Stimulated activated memory B cell treated with anti-CD40 and anti-IgM and Interleukin-4, amounts not matched to agents 10 μg/mL and 1 μg/mL and 100 μg/mL, for 72 hours (primary cell): ENCODE results near the gene PTBP1.
"Not testable (repeated sequence)": the region's sequence is repeated elsewhere in the genome, so short reads cannot be mapped to it uniquely, and the experiment has no call there.

Experiments
- ATAC-seq: fragments of 150-1000 bp; cut with Tn5 transposase; 2 replicates; pipeline ENCODE4 v1.10.0; 2021
- H3K27ac Mint-ChIP-seq: one replicate; pipeline ENCODE4 v1.8.0; 2022; ENCODE audit warnings: mild to moderate bottlenecking, mixed read lengths
- H3K27me3 Mint-ChIP-seq: one replicate; pipeline ENCODE4 v1.8.0; 2022; ENCODE audit warnings: mixed read lengths
- H3K36me3 Mint-ChIP-seq: one replicate; pipeline ENCODE4 v1.8.0; 2022; ENCODE audit warnings: mixed read lengths
- H3K4me1 Mint-ChIP-seq: one replicate; pipeline ENCODE4 v1.8.0; 2022; ENCODE audit warnings: mixed read lengths
- H3K4me3 Mint-ChIP-seq: one replicate; pipeline ENCODE4 v1.8.0; 2022; ENCODE audit warnings: mild to moderate bottlenecking, moderate library complexity, mixed read lengths
- H3K9me3 Mint-ChIP-seq: one replicate; pipeline ENCODE4 v1.8.0; 2022; ENCODE audit warnings: mixed read lengths

Gene PTBP1

GRCh38 chr19:821825-822503, 24.7 kb downstream of the PTBP1 start, which contains the start of gene PLPPR3:
PLPPR3 (minus strand) TSS chr19:821955; CDS start chr19:821559, 396 bp downstream.
- Mint-ChIP-seq H3K4me3 (no peak within 1 kb of the TSS), H3K9me3 (peaks cover under 1% of the 10 kb centered on the region), H3K27me3 (peaks cover 28% of the 10 kb centered on the region), H3K36me3 (peaks cover 2% of the 10 kb centered on the region), H3K4me1 (no peaks in the 10 kb centered on the region), H3K27ac (no peak within 1 kb of the TSS)
- peak; percentile 47 for ATAC-seq

- Mint-ChIP-seq H3K27ac (no peak overlapping the region), H3K36me3 (no peaks in the 10 kb centered on the region), H3K4me3 (no peak overlapping the region), H3K9me3 (no peaks in the 10 kb centered on the region), H3K4me1 (no peaks in the 10 kb centered on the region), H3K27me3 (peaks cover 43% of the 10 kb centered on the region)
- no peak for ATAC-seq
These were observed 26.4 kb downstream of the PTBP1 start for GRCh38 chr19:823565-824121.

- H3K27me3 Mint-ChIP-seq, result peaks cover 55% of the 10 kb centered on the region
- no peaks in the 10 kb centered on the region for H3K9me3 Mint-ChIP-seq
- no peak for ATAC-seq
- H3K27ac Mint-ChIP-seq, result no peak overlapping the region
- peaks cover 9% of the 10 kb centered on the region for H3K4me1 Mint-ChIP-seq
- H3K4me3 Mint-ChIP-seq, result no peak overlapping the region
- H3K36me3 Mint-ChIP-seq, result no peaks in the 10 kb centered on the region
These were observed 27.6 kb downstream of the PTBP1 start for GRCh38 chr19:824885-825284.

GRCh38 chr19:825897-826644, 28.8 kb downstream of the PTBP1 start:
- ATAC-seq, result no peak
- Mint-ChIP-seq H3K27ac (no peak overlapping the region), H3K27me3 (peaks cover 65% of the 10 kb centered on the region), H3K4me3 (no peak overlapping the region), H3K36me3 (no peaks in the 10 kb centered on the region), H3K9me3 (no peaks in the 10 kb centered on the region), H3K4me1 (peaks cover 9% of the 10 kb centered on the region)

- Mint-ChIP-seq H3K4me3 (no peak overlapping the region), H3K27me3 (peaks cover 78% of the 10 kb centered on the region), H3K9me3 (no peaks in the 10 kb centered on the region), H3K4me1 (peaks cover 9% of the 10 kb centered on the region), H3K27ac (no peak overlapping the region), H3K36me3 (no peaks in the 10 kb centered on the region)
- no peak for ATAC-seq
These were observed 30.1 kb downstream of the PTBP1 start for GRCh38 chr19:827314-827709.

GRCh38 chr19:827710-828321, 30.6 kb downstream of the PTBP1 start, which contains the start of gene AZU1:
AZU1 (plus strand) TSS chr19:827837; CDS start chr19:827847, 10 bp downstream.
- Mint-ChIP-seq H3K27me3 (peaks cover 74% of the 10 kb centered on the region), H3K4me3 (no peak within 1 kb of the TSS), H3K27ac (no peak within 1 kb of the TSS), H3K36me3 (no peaks in the 10 kb centered on the region), H3K4me1 (peaks cover 9% of the 10 kb centered on the region), H3K9me3 (no peaks in the 10 kb centered on the region)
- ATAC-seq, result no peak

- no peaks in the 10 kb centered on the region for H3K9me3 Mint-ChIP-seq
- peaks cover 9% of the 10 kb centered on the region for H3K4me1 Mint-ChIP-seq
- peaks cover 63% of the 10 kb centered on the region for H3K27me3 Mint-ChIP-seq
- no peak overlapping the region for H3K27ac Mint-ChIP-seq
- no peaks in the 10 kb centered on the region for H3K36me3 Mint-ChIP-seq
- ATAC-seq, result no peak
- no peak overlapping the region for H3K4me3 Mint-ChIP-seq
These were observed 32.0 kb downstream of the PTBP1 start for GRCh38 chr19:829129-829758.

- Mint-ChIP-seq H3K27me3 (peaks cover 74% of the 10 kb centered on the region), H3K4me1 (peaks cover 9% of the 10 kb centered on the region), H3K4me3 (no peak overlapping the region), H3K9me3 (no peaks in the 10 kb centered on the region), H3K36me3 (no peaks in the 10 kb centered on the region), H3K27ac (no peak overlapping the region)
- ATAC-seq, result no peak
These were observed 34.4 kb downstream of the PTBP1 start for GRCh38 chr19:831407-832369.

- H3K9me3 Mint-ChIP-seq, result no peaks in the 10 kb centered on the region
- H3K36me3 Mint-ChIP-seq, result no peaks in the 10 kb centered on the region
- ATAC-seq, result no peak
- no peak overlapping the region for H3K4me3 Mint-ChIP-seq
- peaks cover 6% of the 10 kb centered on the region for H3K4me1 Mint-ChIP-seq
- H3K27me3 Mint-ChIP-seq, result peaks cover 74% of the 10 kb centered on the region
- H3K27ac Mint-ChIP-seq, result no peak overlapping the region
These were observed 37.0 kb downstream of the PTBP1 start for GRCh38 chr19:834216-834615.

GRCh38 chr19:835210-835810, 38.1 kb downstream of the PTBP1 start:
- Mint-ChIP-seq H3K4me3 (no peak overlapping the region), H3K36me3 (no peaks in the 10 kb centered on the region), H3K9me3 (no peaks in the 10 kb centered on the region), H3K27ac (no peak overlapping the region), H3K27me3 (peaks cover 69% of the 10 kb centered on the region), H3K4me1 (no peaks in the 10 kb centered on the region)
- ATAC-seq, result peak; percentile 99

GRCh38 chr19:840519-841206, 43.4 kb downstream of the PTBP1 start, which contains the start of gene PRTN3:
PRTN3 (plus strand) TSS chr19:840999; CDS start chr19:841009, 10 bp downstream.
- H3K9me3 Mint-ChIP-seq, result peaks cover 3% of the 10 kb centered on the region
- H3K27ac Mint-ChIP-seq, result no peak within 1 kb of the TSS
- H3K4me3 Mint-ChIP-seq, result no peak within 1 kb of the TSS
- H3K4me1 Mint-ChIP-seq, result peaks cover 16% of the 10 kb centered on the region
- H3K27me3 Mint-ChIP-seq, result peaks cover 79% of the 10 kb centered on the region
- H3K36me3 Mint-ChIP-seq, result peaks cover 5% of the 10 kb centered on the region
- no peak for ATAC-seq

- not testable (repeated sequence) for H3K4me3 Mint-ChIP-seq, H3K27ac Mint-ChIP-seq, H3K36me3 Mint-ChIP-seq, H3K9me3 Mint-ChIP-seq, ATAC-seq
- H3K4me1 Mint-ChIP-seq, result peaks cover 26% of the 10 kb centered on the region
- H3K27me3 Mint-ChIP-seq, result peaks cover 82% of the 10 kb centered on the region
These were observed 45.5 kb downstream of the PTBP1 start for GRCh38 chr19:842802-843179.

- Mint-ChIP-seq H3K4me3 (no peak overlapping the region), H3K9me3 (peaks cover 3% of the 10 kb centered on the region), H3K4me1 (peaks cover 26% of the 10 kb centered on the region), H3K36me3 (peaks cover 5% of the 10 kb centered on the region), H3K27me3 (peaks cover 84% of the 10 kb centered on the region), H3K27ac (no peak overlapping the region)
- ATAC-seq, result no peak
These were observed 46.1 kb downstream of the PTBP1 start for GRCh38 chr19:843180-843835.
